ENCODE measurements around the gene NIPSNAP3A.

DNA sequence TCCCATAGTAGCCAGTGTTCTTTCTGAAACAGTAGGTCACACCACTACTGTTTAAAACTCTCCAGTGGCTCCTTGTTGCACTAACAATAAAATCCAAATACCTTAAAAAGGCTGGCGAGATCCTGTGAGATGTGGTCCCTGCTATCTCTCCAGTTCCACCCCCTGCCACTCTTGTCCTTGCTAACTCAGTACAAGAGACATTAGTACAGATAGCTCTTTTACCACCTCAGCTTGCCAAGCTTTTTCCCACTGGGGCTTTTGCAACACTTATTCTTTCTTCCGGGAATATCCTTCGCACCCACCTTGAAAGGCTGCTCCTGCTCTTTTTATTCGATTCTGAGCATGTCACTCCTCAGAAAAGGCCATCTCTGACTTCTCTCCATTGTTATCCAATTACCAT lies 31.3 kb downstream of the NIPSNAP3A start:
- TF ChIP-seq, protein P1, sequence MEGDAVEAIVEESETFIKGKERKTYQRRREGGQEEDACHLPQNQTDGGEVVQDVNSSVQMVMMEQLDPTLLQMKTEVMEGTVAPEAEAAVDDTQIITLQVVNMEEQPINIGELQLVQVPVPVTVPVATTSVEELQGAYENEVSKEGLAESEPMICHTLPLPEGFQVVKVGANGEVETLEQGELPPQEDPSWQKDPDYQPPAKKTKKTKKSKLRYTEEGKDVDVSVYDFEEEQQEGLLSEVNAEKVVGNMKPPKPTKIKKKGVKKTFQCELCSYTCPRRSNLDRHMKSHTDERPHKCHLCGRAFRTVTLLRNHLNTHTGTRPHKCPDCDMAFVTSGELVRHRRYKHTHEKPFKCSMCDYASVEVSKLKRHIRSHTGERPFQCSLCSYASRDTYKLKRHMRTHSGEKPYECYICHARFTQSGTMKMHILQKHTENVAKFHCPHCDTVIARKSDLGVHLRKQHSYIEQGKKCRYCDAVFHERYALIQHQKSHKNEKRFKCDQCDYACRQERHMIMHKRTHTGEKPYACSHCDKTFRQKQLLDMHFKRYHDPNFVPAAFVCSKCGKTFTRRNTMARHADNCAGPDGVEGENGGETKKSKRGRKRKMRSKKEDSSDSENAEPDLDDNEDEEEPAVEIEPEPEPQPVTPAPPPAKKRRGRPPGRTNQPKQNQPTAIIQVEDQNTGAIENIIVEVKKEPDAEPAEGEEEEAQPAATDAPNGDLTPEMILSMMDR (conservative IDR thresholded peaks at IDR 0.05; ENCODE audit: low read depth, low read length): no peak
- no peak for TF ChIP-seq EZH2 (IDR thresholded peaks at IDR 0.05; ENCODE audit: borderline replicate concordance, low read depth, low read length, poor library complexity, severe bottlenecking)
